GM18951 (cell line): ENCODE data around the gene CCDC148.

Experiments used
- POLR2A ChIP-seq: IDR thresholded peaks from 4 replicates; pipeline ENCODE4 v1.6.1; 2011; ENCODE audit warnings: mild to moderate bottlenecking; ENCODE audit not compliant: insufficient read length, insufficient read depth; ENCODE audit errors: extremely low read depth
- in situ Hi-C: fragments of 300-500 bp; cut with MboI; formaldehyde crosslinking; loops from one replicate; pipeline ENCODE4 v1.12.0; 2022; ENCODE audit warnings: low sequenced_read_pairs, mixed read lengths, inconsistent platforms; ENCODE audit not compliant: unreplicated experiment

Gene CCDC148

GRCh38 chr2:158202161-158202815 is 254.3 kb downstream of the CCDC148 start:
- no peak for TF ChIP-seq POLR2A
- in situ Hi-C loops = no loop called here

- in situ Hi-C loops = loop anchor here (25.0 kb wide), 1 partner anchor 537 kb away; no protein-coding TSS in a partner anchor
- no peak for TF ChIP-seq POLR2A
Observed at GRCh38 chr2:158199928-158200650, 256.5 kb downstream of the CCDC148 start.

- no peak for TF ChIP-seq POLR2A
- in situ Hi-C loops = loop anchor here (25.0 kb wide), 1 partner anchor 539 kb away; no protein-coding TSS in a partner anchor
Observed at GRCh38 chr2:158197940-158198339, 258.6 kb downstream of the CCDC148 start.

- in situ Hi-C loops = loop anchor here (25.0 kb wide), 1 partner anchor 543 kb away; no protein-coding TSS in a partner anchor
- TF ChIP-seq POLR2A = no peak
Observed at GRCh38 chr2:158194229-158194628, 262.3 kb downstream of the CCDC148 start.

GRCh38 chr2:158192515-158193443 is 263.8 kb downstream of the CCDC148 start:
- TF ChIP-seq POLR2A = no peak
- in situ Hi-C loops = loop anchor here (25.0 kb wide), 1 partner anchor 545 kb away; no protein-coding TSS in a partner anchor

- in situ Hi-C loops = loop anchor here (25.0 kb wide), 1 partner anchor 546 kb away; no protein-coding TSS in a partner anchor
- no peak for TF ChIP-seq POLR2A
Observed at GRCh38 chr2:158191076-158191895, 265.3 kb downstream of the CCDC148 start.

- in situ Hi-C loops = loop anchor here (25.0 kb wide), 1 partner anchor 548 kb away; no protein-coding TSS in a partner anchor
Observed at GRCh38 chr2:158189526-158189925, 267.0 kb downstream of the CCDC148 start.

GRCh38 chr2:158187908-158188307 is 268.6 kb downstream of the CCDC148 start:
- in situ Hi-C loops = loop anchor here (25.0 kb wide), 1 partner anchor 549 kb away; no protein-coding TSS in a partner anchor

More at GRCh38 chr2:158189526-158189925, 267.0 kb downstream of the CCDC148 start:
- no peak for TF ChIP-seq POLR2A

GRCh38 chr2:158184556-158185343 is 271.8 kb downstream of the CCDC148 start:
- no peak for TF ChIP-seq POLR2A
- in situ Hi-C loops = loop anchor here (25.0 kb wide), 1 partner anchor 553 kb away; no protein-coding TSS in a partner anchor

More at GRCh38 chr2:158187908-158188307, 268.6 kb downstream of the CCDC148 start:
- TF ChIP-seq POLR2A = no peak

GRCh38 chr2:158184001-158184400 is 272.6 kb downstream of the CCDC148 start:
- in situ Hi-C loops = loop anchor here (25.0 kb wide), 1 partner anchor 553 kb away; no protein-coding TSS in a partner anchor
- TF ChIP-seq POLR2A = no peak
